DND-41 (cell line): Measurements from ENCODE around the gene KLHDC7B.

ENCODE experiments used
- ATAC-seq: fragments of 200-7000 bp; cut with Tn5 transposase; 3 replicates; pipeline ENCODE4 v1.9.1; 2021; ENCODE audit warnings: low read depth; ENCODE audit not compliant: insufficient read depth
- DNase-seq: peaks from one replicate; pipeline ENCODE4 v3.0.0-alpha.2; 2020
- H2AFZ ChIP-seq: 2 replicates; pipeline ENCODE4 v1.6.0; 2012; ENCODE audit warnings: low read depth, low read length
- H3K27ac ChIP-seq: 2 replicates; pipeline ENCODE4 v1.5.1; 2012; ENCODE audit warnings: low read length, inconsistent platforms
- H3K27me3 ChIP-seq: fragments of 200-600 bp; sonication (generic); 2 replicates; pipeline ENCODE4 v1.6.0; 2012; ENCODE audit warnings: low read length, mild to moderate bottlenecking, inconsistent platforms; ENCODE audit not compliant: insufficient read depth, poor library complexity
- H3K36me3 ChIP-seq: 2 replicates; pipeline ENCODE4 v1.5.1; 2012; ENCODE audit warnings: low read length, inconsistent platforms; ENCODE audit not compliant: insufficient read depth
- H3K4me1 ChIP-seq: 2 replicates; pipeline ENCODE4 v1.5.1; 2012; ENCODE audit warnings: mild to moderate bottlenecking, low read length; ENCODE audit not compliant: insufficient read depth
- H3K4me2 ChIP-seq: 2 replicates; pipeline ENCODE4 v1.6.0; 2012; ENCODE audit warnings: mild to moderate bottlenecking, moderate library complexity, low read length, inconsistent platforms; ENCODE audit not compliant: insufficient read depth
- H3K4me3 ChIP-seq, 2 experiments: fragments of 200-600 bp in 1 of 2; shearing (Covaris generic) in 1 of 2; 2 replicates each; pipeline ENCODE4 v1.5.1; 2012 to 2016; ENCODE audit warnings: inconsistent platforms in 2 of 2, low read length in 2 of 2, mild to moderate bottlenecking in 2 of 2, low read depth in 1 of 2, moderate library complexity in 1 of 2
- H3K79me2 ChIP-seq: 2 replicates; pipeline ENCODE4 v1.6.0; 2012; ENCODE audit warnings: low read length, inconsistent platforms; ENCODE audit not compliant: insufficient read depth
- H3K9ac ChIP-seq: 2 replicates; pipeline ENCODE4 v1.6.0; 2012; ENCODE audit warnings: low read depth, mild to moderate bottlenecking, inconsistent platforms, low read length, moderate library complexity
- H3K9me3 ChIP-seq: 2 replicates; pipeline ENCODE4 v1.5.1; 2012; ENCODE audit warnings: low read length, moderate library complexity, mild to moderate bottlenecking, inconsistent platforms; ENCODE audit not compliant: insufficient read depth, severe bottlenecking
- H4K20me1 ChIP-seq: 2 replicates; pipeline ENCODE4 v1.6.0; 2012; ENCODE audit warnings: low read length; ENCODE audit not compliant: insufficient read depth
- EZH2 ChIP-seq: IDR thresholded peaks from 3 replicates; pipeline ENCODE4 v1.6.1; 2012; ENCODE audit warnings: borderline replicate concordance, low read depth, mild to moderate bottlenecking, moderate library complexity, low read length, inconsistent platforms; ENCODE audit not compliant: severe bottlenecking
- TF ChIP-seq, protein P1 (sequence below): IDR thresholded peaks from 2 replicates; pipeline ENCODE4 v1.5.1; 2012; ENCODE audit warnings: borderline replicate concordance, low read length, moderate library complexity, mild to moderate bottlenecking; ENCODE audit not compliant: poor library complexity, severe bottlenecking; ENCODE audit errors: extremely low read depth

KLHDC7B gene

DNA sequence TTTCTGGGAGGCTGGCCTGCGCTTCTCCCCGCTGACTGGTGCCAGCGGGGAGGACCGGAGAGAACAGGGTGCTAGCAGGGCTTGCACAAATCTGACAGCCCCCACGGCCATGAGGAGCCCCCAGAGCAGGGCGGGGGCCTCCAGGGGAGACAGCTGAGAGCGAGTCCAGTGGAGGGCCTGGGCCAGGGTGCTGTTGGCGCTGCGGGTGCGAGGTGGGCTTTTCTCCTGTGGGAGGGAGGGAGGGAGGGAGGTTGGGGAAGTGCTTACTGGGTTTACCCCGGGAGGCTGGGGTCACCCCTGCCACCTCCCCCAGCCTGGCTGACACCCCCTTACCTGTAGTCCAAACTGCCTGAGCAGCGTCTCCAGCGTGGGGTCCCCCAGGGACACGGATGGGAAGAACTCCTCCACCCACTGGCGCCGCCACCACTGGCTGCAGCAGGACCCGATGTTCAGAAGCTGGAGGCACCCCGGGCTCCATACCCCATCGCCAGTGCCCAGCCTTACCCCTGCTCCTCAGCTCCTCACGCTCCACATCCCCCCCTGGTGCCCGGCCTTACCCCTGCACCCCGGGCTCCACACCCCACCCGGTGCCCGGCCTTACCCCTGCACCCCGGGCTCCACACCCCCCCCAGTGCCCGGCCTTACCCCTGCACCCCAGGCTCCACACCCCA, 42.1 kb upstream of the KLHDC7B start:
- no peak for ATAC-seq
- peaks cover 27% of the 10 kb centered on the region for H3K4me1 ChIP-seq
- peaks cover 14% of the 10 kb centered on the region for H4K20me1 ChIP-seq
- no peak overlapping the region for H3K4me3 ChIP-seq
- H3K79me2 ChIP-seq, result peaks cover 36% of the 10 kb centered on the region
- peaks cover 42% of the 10 kb centered on the region for H3K36me3 ChIP-seq
- no peak overlapping the region for H3K9ac ChIP-seq
- DNase-seq, result peak; percentile 35
- H3K4me2 ChIP-seq, result no peak overlapping the region
- H3K27me3 ChIP-seq, result no peaks in the 10 kb centered on the region
- TF ChIP-seq, protein P1, sequence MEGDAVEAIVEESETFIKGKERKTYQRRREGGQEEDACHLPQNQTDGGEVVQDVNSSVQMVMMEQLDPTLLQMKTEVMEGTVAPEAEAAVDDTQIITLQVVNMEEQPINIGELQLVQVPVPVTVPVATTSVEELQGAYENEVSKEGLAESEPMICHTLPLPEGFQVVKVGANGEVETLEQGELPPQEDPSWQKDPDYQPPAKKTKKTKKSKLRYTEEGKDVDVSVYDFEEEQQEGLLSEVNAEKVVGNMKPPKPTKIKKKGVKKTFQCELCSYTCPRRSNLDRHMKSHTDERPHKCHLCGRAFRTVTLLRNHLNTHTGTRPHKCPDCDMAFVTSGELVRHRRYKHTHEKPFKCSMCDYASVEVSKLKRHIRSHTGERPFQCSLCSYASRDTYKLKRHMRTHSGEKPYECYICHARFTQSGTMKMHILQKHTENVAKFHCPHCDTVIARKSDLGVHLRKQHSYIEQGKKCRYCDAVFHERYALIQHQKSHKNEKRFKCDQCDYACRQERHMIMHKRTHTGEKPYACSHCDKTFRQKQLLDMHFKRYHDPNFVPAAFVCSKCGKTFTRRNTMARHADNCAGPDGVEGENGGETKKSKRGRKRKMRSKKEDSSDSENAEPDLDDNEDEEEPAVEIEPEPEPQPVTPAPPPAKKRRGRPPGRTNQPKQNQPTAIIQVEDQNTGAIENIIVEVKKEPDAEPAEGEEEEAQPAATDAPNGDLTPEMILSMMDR, result peak; percentile 16
- no peak for TF ChIP-seq EZH2
- H2AFZ ChIP-seq, result no peak overlapping the region
- H3K27ac ChIP-seq, result no peak overlapping the region
- H3K9me3 ChIP-seq, result no peaks in the 10 kb centered on the region

DNA sequence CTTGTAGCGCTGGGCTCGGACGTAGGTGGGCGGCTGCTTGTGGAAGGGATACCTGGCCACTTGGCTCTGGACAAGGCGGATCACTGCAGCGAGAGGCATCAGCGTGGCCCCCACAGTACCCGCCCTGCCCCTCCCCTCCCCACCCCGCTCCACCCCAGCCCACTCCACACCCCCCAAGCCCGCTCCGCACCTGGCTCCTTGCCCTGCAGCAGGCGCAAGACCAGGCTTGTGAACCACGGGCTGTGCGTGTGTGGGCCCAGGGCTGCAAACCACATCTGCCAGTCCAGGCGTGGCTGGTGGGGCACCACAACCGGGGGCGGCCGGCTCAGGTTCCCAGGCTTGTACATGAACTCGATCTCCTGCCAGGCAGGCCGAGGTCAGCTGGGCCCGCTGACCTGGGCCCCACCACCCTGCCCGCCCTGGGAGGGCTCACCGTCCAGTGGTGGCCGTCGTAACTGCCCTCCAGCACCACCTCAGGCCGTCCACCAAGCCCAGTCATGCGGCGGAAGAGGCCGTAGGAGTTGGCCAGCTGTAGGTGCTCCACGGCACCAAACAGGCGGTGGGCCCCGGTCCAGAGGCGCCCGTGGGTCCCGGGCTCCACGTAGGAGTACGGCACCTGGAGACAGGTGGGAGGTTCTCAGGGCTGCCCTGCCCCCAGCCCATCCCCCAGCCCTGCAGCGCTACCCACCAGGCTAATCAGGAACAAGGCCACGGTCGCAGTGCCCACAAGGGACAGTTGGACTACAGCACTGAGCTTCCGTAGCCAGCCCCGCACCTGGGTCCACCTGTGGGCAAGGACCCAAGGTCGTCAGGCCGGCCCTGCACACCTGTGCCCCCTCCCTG, 41.1 kb upstream of the KLHDC7B start:
- Histone ChIP-seq H3K36me3 (peaks cover 42% of the 10 kb centered on the region), H3K9ac (peak overlapping the region; percentile 87; the same call in 1 of the 2 replicates), H4K20me1 (peaks cover 23% of the 10 kb centered on the region), H3K4me2 (peak overlapping the region; percentile 99), H3K9me3 (no peaks in the 10 kb centered on the region), H3K4me1 (peaks cover 36% of the 10 kb centered on the region), H3K4me3 (no peak overlapping the region), H2AFZ (no peak overlapping the region), H3K79me2 (peaks cover 45% of the 10 kb centered on the region), H3K27ac (peak overlapping the region; percentile 65), H3K27me3 (no peaks in the 10 kb centered on the region)
- TF ChIP-seq, protein P1, result no peak
- no peak for TF ChIP-seq EZH2
- ATAC-seq (no peak), DNase-seq (peak; percentile 46)

DNA sequence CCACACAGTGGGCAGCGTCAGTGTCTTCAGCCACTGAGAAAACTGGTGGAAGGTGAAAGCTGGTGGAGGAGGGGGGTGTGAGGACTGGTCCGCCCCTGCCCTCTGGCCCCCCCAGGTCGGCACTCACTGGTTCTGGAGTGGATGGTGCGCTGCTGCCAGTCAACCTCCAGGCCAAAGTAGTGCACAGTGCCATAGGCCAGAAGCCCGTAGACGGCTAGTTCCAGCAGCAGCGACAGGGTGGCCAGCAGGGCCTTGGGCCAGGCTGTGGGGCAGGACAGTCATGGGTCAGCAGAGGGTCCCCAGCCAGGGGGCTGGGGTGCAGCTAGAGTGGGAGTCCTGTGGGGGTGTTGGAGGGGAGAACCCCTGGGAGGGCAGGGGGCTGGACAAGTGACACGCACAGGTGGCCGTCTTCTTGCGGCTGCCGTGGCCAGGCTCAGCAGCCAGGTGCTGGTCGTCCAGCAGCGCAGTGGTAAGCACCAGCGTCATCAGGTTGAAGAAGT, 40.4 kb upstream of the KLHDC7B start:
- Histone ChIP-seq H3K4me3 (peak overlapping the region in 1 of 2 experiments; percentile 93; a peak in 2 of 4 replicates), H3K27me3 (no peaks in the 10 kb centered on the region), H3K9ac (peak overlapping the region; percentile 87), H2AFZ (no peak overlapping the region), H3K9me3 (no peaks in the 10 kb centered on the region), H3K79me2 (peaks cover 53% of the 10 kb centered on the region), H3K36me3 (peaks cover 45% of the 10 kb centered on the region), H3K4me1 (peaks cover 43% of the 10 kb centered on the region), H4K20me1 (peaks cover 24% of the 10 kb centered on the region), H3K27ac (peak overlapping the region; percentile 65), H3K4me2 (peak overlapping the region; percentile 99)
- DNase-seq (no peak), ATAC-seq (no peak)
- TF ChIP-seq EZH2, result no peak
- TF ChIP-seq, protein P1, result no peak
